DMS79 (cell line): Measurements from ENCODE around the gene C10orf71.

Experiments used
- DNase-seq: peaks from one replicate; lab custom pipeline; 2025; lab: John Stamatoyannopoulos, UW

Gene C10orf71

DNA sequence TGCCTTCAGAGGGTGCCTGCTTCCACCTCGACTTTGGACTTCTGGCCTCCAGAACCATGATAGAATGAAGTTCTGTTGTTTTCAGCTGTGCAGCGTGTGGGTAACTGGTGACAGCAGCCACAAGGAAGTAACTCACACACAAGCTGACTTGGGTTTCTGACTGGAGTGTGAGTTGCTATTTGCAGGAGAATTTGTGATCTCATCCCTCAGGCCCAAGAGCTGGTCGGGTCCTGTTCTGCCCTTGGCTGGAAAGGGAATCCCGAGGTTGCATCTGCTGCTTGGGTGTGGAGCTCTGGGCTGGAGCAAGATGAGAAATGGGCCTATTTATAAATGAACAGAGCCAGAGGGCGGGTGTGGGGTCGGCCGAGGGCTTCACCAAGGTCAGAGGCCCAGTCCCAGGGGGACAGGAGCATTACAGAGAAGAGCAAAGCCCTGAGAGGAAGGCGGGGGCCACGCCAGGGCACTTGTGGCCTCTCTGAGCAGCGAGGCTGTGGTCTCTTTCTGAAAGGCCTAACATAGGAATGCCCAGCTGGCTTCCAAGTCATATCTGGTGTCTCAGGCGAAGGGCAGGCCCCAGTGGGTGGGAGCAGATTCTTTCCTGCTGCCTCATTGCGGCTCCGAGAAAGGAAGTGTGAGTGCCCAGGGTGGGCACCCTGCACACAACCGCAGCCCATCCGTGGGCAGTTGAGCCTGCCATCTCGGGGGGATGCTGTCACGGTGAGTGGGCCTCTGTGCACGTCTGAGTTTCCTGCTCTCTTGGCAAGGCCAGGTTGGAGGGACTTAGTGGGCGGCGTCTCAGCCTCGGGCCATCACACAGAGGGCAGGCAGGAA, 26.5 kb upstream of the C10orf71 start:
- DNase-seq = no peak

DNA sequence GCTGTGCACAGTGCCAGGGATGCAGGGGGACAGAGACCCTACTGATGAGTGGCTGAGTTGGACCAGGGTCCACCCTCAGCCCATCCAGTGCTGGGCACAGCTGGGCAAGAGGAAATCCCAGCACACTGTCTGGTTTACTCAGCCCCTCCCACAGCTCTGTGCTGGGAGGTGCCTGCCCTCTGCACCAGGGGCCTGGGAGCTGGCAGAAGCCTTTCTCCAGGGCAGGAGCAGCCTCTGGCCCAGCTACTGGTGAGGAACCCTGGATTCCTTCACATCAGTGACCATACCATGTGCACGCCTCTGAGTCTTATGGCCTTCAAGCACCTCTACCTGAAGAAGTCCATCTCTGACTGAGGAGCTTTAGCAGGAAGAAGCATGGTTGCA, 25.9 kb upstream of the C10orf71 start:
- no peak for DNase-seq

DNA sequence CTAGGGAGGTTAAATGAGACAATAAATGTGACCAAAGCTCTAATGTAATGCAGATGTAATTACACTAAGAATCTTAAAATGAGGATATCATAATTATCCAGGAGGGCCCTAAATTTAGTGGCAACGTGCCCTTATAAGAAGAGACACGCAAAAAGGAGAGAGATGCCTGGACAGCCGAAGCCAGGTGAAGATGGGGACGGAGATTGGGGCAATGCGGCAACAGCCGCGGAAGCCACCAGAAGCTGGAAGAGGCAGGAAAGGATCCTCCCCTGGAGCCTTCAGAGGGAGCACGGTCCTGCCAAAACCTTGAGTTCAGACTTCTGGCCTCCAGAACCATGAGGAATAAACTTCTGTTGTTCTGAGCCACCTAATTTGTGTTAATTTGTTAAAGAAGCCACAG, 25.3 kb upstream of the C10orf71 start:
- DNase-seq = no peak

DNA sequence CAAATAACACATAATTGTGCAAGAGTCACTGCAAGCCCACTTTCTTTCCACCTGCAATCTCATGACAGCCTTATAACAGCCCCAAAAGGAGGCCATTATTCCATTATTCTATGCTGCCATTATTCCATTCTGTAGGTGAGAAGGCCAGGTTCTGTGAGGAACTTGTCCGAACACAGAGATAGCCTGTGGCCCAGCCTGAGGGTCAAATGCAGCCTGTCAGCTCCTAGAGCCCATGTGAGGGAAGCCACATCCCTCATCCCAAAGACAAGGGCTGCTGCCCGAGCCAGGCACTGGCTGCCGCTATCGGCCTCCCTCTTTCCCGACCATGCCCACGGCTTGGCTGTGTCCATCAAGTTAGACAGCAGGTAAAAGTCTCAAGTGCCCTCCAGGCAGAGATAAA, 24.1 kb upstream of the C10orf71 start:
- DNase-seq = no peak

DNA sequence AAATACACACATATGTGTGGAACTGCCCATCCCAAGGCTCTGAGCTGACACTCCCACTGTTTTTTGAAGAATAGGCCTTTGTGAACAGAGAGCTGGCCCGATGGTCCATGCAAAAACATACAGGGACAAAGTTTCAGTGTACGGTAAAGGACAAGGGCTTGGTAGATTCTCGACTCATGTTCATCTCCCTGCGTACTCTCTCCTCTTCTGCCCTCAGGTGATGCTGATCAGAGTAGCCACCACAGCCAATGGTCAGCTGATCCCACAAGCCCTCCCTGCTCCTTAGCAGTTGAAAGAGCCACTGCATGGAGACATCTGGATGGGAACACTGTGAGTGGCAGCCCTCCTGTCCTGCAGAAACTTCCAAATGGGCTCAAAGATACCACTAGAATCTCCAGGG, 23.1 kb upstream of the C10orf71 start:
- DNase-seq = no peak

DNA sequence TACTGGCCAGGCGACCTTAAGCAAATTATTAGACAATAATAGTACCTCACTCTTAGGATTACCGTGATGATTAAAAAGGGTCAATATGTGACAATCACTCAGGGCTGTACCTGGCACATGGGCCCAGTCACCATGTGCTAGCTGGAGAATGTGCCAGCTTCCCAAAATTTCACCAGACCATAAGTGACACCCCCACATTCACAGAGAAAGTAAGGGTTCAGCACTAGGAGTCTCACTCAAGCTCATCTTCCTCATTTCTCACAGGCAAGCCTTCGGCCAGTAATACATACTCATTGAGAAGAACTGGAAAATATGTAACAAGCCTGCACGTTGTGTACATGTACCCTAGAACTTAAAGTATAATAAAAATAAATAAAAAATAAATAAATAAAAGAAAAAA, 22.4 kb upstream of the C10orf71 start:
- DNase-seq = no peak

DNA sequence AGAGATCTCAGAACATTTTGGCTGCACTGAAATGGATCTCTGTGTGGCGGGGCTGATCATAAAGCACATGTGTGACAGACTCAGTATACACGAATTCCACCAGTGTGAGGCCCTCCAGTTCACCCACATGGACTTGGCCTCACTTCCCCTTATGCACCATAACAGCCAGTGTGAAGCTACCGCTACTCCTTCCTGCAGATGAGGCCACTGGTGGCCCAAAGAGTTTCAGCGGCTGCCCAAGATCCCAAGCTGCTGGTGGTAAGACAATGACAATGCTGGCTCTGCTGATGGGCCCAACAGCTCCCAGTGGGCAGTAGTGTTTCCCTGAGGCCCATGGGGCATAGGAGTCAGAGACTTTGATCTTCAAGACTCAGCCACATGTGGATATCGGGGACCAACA, 21.0 kb upstream of the C10orf71 start:
- DNase-seq = no peak

DNA sequence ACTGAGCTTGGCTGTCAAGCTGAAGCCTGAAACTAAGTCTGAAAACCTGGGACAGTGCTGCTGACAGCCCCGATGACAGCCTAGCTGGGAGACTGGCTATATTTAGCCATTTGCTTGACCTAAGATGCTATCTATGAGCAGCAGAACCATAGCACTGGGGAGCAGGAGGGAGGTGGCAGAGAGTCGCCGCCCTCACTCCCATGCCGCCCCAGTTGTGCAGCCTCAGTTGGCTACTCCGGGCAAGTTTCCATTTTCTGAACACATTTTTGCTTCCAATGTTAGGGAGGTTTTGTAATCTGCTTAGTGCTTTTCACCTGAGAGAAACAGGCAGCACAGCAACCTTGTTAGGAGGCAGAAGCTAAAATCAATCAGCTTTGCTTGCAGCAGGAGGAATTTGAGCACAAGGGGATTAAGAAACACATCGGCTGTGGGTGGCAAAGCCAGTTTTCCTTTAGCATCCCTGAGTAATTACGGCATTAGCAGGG, 20.4 kb upstream of the C10orf71 start:
- DNase-seq = no peak

DNA sequence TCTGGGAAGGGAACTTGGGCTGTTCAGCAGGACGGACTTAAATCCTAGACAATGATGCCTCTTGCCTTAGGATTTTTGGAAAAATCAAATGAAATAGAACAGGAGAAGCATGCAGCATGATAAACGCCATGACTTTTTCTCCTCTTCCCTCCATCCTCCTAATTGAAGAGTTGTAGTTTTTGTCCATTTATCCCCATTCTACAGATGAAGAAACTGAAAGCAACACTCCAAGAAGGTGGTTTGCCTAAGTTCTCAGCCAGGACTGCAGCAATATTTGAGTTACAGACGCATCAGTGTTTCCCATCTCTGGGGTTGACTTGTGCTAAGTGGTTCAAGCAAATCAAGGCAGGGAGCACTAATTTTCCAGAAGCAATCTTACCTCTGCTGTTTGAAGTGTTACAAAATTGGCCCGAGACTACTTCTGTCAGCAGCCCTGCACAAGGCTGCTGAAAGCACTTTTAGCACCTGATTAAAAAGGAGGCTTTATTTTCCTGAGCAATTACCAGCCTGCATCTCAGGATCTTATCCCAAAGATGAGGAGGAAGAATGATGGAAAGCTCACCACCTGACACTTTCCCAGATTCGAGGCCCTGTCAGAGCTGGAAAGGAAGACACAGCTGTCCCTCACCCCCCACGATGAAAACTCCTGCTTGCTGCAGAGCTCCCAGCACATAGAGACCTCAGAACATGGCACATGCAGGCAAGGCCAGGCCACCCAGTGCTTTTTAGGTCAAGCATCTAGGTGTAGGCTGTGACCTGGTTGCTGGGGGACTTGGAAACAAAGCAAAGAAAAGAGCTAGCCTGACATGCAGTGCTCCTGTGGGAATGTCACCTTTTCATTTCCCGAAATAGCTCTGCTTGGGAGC, 19.7 kb upstream of the C10orf71 start:
- no peak for DNase-seq

DNA sequence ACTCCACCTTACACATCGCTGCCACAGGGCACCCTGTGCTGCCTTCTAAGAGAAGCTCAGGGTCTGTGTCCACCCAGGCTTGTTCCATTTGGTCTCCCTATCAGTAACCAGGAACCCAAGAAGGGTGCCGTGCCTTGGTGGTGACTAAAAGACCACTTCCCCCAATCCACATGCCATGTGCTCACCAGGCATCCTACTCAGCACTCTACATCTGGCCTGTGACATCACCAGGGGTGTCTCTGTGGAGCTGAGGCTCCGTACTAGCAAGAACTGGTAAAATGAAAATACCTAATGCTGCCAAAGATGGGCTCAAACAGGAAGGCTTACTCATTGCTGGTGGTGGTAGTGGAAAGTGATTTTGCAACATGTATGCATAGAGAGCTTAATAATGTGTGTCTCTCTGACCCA, 19.0 kb upstream of the C10orf71 start:
- no peak for DNase-seq

DNA sequence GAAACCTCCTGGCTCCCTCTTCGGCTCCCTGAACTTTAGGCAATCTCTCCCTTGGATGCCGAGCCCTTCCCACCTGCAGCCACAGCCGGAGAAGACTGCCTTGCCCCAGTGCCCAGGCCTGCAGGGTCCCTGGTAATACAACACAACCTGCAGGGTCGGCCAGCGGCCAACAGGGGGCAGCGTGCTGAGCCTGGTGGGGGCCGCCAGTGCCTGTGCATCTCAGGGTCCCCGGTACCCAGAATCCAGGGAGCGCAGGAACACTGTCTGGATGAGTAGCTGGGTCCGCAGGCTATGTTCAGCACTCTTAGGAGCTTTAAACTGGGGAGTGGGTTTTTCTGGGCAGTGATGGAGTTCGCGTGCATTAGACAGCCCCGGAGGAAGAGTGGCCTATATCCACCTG, 17.5 kb upstream of the C10orf71 start:
- DNase-seq = no peak

DNA sequence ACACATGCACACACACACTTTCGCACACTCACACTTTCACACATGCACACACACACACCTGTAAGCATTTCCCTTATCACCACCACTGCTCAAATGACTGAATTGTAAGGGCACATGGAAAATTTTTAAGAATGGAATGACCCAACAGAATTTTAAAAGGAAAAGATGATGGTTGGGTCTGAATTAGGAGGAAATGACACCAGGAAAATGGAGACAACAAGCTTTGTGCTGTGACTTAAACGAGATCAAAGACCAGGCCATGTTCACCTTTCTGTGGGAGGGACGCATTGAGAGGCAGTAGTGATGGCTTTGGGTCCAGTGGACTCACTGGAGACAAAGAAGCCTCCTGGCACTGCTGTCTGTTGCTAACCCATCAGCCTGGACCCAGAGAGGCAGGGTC, 16.7 kb upstream of the C10orf71 start:
- no peak for DNase-seq

DNA sequence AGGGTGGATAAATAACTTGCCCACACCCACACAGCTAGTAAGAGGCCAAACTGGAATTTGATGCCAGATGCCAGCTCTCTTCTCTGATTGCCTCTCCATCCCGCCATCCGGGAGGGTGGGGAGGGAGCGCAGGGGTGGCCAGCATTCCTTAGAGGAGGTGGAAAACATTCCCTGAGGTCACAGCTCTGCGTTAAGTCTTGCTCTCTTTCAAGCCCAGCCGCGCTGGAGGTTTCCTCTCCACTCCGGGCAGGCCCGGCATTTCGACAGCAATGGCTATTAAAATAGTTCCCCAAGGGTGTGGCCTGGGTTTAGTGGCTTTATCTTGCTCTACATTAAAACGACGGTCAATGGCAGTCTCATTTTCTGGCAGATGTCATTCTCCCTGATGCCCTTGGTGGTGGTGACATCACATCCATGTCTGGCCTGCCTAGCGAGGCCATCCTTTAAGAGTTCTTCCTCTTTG, 16.1 kb upstream of the C10orf71 start:
- no peak for DNase-seq

DNA sequence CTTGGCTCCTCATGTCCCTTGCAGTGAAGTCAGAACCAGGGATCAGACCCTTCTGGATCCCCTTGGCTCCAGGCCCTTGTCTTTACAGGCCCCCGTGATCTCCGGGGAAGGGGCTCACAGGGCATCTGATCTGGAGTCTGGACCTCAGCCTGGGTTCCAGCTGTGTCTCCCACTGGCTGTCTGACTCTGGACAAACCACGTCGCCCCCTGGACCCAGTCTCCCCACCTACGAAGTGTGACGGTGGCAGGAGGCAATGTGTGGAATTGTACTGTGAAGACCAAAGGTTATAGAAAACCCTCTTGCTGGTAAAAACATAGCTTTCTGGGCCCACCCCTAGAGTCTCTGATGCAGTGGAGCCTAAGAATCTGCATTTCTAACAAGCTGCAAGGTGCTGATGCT, 15.5 kb upstream of the C10orf71 start:
- no peak for DNase-seq

DNA sequence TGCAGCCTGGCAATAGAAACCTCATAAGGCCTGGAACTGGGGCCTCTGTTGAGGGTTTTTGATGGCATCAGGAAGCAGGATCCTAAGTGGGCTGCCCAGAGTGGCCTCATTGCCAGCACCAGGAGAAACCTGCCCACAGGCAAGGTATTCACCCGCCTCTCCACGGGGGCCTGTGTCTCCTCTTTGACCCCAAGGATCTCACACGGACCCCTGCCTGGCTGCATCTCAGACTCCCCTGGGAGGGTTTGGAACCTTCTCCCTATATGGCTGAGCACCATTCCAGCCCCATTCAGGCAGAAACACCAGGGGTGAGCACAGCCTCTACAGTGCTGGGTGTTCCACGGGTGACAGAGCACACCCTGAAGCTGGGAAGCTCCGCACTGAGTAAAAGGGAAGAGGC, 14.6 kb upstream of the C10orf71 start:
- DNase-seq = no peak

DNA sequence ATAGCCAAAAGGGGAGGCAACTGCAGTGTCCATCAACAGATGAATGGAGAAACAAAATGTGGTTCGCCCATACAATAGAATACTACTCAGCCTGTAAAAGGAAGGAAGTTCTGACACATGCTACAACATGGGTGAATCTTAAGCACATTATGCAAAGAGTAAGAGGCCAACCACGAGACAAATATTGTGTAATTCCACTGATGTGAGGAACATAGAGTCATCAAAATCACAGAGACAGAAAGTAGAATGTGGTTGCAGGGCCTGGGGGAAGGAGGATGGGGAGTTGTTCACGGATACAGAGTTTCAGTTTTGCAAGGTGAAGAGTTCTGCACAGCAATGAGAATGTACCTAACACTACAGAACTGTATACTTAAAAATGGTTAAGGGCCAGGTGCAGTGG, 13.7 kb upstream of the C10orf71 start:
- no peak for DNase-seq

DNA sequence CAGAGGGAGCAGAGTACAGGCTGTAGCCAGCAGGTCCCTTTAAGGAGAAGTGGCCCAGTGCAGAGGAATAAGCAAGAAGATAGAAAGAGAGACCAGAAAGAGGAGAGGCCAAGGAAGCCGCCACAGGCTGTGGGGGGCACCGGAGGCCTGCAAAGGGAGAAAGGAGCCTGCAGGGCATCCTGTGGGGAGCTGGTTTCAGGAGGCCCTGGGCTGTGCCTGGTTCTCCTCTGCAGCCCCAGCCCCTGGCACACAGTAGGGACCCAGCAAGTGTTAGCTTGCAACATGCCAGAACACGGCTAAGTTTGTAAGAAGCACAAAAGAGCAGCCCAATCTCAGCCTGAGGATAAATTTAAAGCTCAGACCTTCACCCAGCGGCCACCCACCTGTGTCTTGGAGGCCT, 12.3 kb upstream of the C10orf71 start:
- DNase-seq = no peak

DNA sequence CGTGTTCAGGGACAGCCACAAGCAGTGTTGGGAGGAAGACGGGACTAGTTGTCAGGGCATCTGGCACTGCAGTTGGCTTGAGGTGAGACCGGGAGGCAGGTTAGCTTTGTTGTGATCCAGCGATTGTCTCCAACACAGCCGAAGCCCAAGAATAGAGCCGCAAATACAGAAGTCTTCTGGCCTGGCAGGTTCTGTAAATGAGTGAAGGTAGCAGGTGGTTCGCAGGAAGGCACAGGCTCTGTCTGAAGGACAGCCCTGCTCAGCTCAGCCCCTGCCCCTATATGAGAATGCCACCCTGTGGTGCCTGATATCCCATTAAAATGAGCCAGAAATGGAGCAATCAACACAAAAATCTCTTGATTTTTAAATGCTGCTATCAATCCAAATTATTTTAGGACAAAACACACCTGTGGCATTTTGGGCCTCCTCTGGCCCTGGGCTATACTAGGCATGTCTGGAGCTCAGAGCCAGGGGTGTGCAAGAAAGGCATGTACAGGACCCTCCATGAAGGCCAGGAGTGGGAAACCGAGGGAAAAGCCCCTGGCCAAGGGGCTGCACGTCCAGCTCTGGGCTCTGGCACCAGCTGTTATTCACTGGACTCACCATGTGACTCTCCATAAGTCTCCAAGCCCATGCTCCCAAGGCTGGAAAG, 11.2 kb upstream of the C10orf71 start:
- DNase-seq = no peak

DNA sequence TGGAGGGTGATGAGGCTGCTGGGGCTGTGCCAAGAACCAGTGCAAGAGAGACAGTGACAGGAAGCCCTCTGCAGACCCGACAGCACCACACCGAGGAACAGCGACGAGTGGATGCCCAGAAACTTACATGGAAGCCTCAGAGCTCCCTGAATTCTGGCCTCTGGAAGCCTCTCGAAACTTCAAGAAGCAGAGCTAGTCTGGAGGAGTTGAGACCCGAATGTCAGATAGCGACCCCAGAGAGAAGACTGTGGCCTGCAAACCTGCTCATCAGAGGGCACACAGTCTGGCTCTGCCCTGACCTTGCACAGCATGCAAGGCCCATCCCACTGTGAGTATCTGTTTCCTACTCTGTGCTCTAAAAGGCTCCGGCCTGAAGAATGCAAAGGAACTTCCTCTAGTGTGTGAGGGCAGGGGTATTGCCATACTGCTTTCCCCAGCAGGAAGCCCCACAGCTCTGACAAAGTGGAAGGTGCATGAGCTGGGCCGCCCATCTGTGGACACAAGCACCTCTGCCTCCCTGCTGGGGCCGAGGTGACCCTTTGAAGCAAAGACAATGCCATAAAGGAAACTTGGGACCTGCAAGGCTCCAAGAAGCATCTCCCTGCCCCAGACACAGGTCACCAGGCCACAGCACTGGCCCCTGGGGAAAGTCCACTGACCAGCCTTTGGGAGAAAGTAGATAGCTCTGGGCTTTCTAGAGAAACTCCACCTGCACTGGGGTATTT, 10.5 kb upstream of the C10orf71 start:
- no peak for DNase-seq

DNA sequence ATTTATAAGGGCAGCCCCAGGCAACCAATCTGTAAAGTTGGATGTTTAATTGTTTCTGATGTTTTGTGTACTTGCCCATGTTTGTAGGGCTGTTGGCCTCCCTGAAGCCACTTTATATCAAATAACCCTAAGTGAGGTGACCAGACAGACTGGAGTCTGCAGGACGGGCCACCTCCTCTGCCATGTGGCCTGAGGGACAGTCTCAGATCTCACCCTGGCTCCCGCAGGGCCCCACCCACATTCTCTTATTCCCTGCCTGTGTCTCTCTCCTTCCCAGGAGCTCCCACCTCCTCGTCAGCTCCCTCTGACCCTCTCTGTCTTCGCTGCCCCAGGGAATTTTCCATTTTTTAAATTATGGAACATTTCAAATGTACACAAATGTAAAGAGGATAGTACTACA, 9.5 kb upstream of the C10orf71 start:
- DNase-seq = no peak

DNA sequence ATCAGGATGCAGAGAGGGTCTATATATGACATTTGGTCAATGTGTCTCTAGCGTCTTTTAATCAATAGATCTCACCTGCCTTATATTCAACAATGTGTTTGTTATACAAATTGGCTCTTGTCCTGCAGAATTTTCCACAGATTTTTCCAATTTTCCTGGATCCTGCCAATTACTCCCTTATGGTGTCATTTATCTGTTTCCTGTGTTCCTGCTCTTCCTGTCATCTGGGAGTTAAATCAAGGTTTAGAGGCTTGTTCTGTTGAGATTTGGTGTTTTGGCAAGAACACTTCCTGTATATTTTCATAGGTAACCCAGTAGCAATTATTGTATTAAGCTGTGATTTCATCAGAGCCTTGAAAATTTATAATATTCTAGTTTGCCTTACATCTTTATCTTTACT, 8.8 kb upstream of the C10orf71 start:
- no peak for DNase-seq

DNA sequence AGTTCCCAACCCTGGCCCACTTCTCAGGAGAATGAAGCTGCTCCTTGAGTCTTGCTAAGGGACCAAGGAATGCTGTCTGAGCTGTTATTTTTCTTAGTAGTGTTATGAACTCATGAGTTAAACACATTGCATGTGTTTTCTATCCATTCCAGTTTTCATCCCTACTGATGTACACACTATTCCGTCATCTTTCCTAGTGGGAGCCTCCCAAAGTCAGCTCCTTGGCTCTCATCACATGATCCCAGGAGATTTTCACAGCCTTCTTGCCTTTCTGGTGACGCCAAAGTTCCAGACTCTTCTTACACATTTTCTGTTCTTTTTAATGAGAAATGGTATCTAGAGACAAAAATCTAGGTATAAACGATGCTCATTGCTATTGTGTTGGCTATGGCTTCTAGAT, 8.4 kb upstream of the C10orf71 start:
- DNase-seq = no peak
